NCI-H1436 (cell line): ENCODE measurements around the gene LASP1.
A peak's percentile ranks its signal among the peaks of the same experiment; 100 is the strongest.
"Not testable (repeated sequence)": the region's sequence is repeated elsewhere in the genome, so short reads cannot be mapped to it uniquely, and the experiment has no call there.

Experiments
- DNase-seq: peaks from one replicate; lab custom pipeline; 2025; lab: John Stamatoyannopoulos, UW

Gene LASP1

DNA sequence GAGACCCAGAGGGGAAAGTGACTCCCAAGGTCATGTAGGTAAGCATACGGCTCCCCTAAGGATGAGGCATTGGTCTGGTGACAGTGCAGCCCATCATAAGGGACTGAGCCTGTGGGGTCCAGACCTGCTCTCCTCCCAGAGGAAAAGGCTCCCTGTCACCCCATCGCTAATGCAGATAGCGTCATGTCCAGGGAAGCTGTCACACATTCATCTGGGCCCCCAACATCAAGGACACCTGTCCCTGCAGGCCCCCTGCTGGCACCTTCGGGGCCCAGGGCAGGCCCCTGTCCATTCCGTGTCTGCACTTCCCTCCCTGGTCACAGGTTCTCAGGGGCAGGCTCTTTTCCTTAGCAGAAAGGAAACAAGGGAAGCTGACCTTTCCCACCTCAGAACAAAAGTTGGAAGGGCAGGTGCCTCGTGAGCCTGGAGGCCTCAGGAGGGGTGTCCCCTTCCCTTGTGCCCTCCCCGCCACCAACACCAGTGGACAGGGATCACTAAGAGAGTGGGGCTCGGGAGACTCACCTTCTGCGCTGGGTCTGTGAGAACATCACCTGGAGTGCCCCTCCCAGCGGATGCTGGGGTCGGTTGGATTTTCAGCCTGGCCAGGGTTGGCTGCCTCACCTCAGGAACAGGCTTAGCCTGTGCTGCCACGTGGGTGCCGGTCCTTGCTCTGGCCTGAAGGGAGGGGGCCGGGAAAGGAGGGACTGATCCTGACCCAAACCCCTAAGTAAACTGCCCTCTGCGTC lies 38.2 kb downstream of the LASP1 start:
- no peak for DNase-seq

GRCh38 chr17:38908676-38909181 lies 38.9 kb downstream of the LASP1 start:
- DNase-seq = no peak

GRCh38 chr17:38910325-38910724 lies 40.5 kb downstream of the LASP1 start:
- no peak for DNase-seq

DNA sequence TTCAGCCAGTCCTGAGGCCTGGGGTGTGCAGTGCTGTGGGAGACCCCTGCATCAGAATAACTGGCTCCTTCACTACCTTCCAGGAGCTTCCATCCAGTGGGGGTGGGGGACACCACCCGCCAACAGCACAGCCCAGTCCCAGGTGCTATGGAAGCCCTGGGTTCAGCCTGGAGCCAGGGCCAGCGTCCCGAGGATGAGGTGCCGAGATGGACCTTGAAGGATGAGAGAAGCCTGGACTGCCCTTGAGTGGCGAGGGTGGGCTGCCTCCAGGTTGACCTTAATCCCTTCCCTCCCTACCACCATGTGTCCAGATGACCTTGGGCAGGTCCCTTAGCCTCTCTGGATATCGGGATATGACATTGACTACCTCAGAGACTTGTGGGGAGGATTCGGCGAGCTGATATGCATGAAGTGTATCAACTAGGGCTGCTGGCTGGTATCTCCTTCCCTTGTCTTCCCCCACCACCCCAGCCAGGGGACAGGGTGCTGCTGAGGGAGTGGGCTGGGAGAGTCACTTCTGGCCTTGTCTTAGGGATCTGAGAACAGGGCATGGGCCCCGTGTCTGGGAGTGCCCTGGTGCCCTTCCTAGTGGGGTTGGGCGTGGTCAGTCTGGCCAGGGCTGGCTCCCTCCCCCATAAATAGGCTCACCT lies 41.3 kb downstream of the LASP1 start:
- no peak for DNase-seq

- not testable (repeated sequence) for DNase-seq
These were observed 41.8 kb downstream of the LASP1 start for GRCh38 chr17:38911731-38912081.

- no peak for DNase-seq
These were observed 42.5 kb downstream of the LASP1 start for GRCh38 chr17:38912221-38912813.

DNA sequence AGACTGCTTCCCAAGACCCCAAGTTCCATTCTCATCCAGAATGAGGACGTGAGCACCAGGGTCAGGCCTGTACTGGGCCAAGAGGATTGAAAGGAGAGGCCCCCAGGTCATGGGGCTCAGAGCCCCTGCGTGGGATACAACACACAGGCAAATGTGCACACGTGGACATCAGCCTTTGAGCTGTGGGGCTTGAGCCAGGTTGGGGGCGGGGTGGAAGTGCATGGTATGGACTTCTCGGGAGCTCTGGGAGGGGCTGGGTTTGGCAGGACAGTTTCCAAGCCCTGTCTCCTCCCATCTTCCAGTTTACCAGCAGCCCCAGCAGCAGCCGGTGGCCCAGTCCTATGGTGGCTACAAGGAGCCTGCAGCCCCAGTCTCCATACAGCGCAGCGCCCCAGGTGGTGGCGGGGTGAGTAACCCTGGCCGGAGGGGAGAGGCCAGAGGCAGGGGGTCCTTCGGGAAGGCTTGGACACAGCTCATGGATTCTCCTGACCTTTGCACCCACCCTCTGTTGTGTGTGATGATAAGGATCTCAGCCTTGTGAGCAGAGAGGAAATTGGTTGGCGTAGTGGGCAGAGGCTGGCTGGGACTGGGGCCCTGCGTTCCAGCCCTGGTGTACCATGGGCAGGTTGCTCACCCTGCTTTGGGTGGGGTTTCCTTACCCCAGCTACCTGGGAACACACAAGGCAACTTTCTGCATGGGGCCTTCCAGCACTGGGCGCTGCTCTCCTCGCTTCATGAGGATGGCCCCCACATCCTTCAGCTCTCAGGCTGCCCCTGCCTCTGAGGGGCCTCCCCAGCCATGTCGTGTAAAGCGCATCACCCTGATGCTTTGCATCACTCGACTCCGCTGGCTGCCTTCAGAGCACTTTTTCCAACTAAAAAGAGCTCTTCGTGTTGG lies 45.1 kb downstream of the LASP1 start:
- no peak for DNase-seq

GRCh38 chr17:38915639-38915995 lies 45.8 kb downstream of the LASP1 start:
- no peak for DNase-seq

GRCh38 chr17:38916771-38917170 lies 46.9 kb downstream of the LASP1 start:
- no peak for DNase-seq

DNA sequence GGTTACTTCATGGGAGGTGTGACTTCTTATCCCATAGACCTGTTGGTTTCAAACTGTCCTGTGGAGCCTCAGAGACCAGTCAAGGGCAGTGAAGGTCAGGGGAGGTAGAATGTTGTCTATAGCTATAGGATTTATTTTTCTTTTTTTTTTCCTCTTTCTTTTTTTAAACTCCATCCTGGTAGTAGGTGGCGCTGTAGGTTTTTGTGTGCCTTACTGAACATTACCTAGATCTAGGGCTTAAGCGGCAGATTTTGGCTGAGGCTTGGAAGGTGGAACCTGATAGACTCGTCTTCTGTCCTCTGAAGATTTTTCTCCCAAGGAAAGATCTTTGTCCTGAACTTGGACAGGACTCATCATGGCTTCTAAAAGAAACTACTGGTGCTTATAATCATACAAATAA lies 47.4 kb downstream of the LASP1 start:
- DNase-seq = no peak

DNA sequence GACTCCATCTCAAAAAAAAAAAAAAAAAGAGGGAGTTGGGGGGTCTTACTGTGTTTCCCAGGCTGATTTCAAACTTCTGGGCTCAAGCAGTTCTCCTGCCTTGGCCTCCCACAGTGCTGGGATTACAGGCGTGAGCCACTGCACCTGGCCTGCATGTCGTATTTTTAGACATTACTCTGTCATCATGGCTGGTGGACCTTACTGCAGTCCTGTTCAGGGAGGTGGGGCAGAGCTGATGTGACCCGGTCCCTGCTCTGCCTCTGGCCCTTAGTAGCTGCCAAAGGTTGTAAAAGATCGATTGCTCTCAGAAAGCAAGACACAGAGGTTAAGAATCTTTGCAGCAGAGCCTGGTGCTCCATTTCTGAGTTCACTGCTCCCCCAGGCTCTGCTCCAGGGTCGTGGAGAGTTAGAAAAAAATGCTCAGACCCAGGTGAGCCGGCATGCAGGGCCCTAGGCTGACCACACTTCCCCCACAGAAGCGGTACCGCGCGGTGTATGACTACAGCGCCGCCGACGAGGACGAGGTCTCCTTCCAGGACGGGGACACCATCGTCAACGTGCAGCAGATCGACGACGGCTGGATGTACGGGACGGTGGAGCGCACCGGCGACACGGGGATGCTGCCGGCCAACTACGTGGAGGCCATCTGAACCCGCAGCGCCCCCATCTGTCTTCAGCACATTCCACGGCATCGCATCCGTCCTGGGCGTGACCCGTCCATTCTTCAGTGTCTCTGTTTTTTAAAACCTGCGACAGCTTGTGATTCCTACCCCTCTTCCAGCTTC lies 48.5 kb downstream of the LASP1 start:
- DNase-seq = no peak

GRCh38 chr17:38918916-38919315 lies 49.1 kb downstream of the LASP1 start:
- no peak for DNase-seq

DNA sequence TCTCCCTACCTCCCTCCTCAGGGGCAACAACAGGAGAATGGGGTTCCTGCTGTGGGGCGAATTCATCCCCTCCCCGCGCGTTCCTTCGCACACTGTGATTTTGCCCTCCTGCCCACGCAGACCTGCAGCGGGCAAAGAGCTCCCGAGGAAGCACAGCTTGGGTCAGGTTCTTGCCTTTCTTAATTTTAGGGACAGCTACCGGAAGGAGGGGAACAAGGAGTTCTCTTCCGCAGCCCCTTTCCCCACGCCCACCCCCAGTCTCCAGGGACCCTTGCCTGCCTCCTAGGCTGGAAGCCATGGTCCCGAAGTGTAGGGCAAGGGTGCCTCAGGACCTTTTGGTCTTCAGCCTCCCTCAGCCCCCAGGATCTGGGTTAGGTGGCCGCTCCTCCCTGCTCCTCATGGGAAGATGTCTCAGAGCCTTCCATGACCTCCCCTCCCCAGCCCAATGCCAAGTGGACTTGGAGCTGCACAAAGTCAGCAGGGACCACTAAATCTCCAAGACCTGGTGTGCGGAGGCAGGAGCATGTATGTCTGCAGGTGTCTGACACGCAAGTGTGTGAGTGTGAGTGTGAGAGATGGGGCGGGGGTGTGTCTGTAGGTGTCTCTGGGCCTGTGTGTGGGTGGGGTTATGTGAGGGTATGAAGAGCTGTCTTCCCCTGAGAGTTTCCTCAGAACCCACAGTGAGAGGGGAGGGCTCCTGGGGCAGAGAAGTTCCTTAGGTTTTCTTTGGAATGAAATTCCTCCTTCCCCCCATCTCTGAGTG lies 49.6 kb downstream of the LASP1 start:
- no peak for DNase-seq

- DNase-seq = no peak
These were observed 50.8 kb downstream of the LASP1 start for GRCh38 chr17:38920374-38921291.

DNA sequence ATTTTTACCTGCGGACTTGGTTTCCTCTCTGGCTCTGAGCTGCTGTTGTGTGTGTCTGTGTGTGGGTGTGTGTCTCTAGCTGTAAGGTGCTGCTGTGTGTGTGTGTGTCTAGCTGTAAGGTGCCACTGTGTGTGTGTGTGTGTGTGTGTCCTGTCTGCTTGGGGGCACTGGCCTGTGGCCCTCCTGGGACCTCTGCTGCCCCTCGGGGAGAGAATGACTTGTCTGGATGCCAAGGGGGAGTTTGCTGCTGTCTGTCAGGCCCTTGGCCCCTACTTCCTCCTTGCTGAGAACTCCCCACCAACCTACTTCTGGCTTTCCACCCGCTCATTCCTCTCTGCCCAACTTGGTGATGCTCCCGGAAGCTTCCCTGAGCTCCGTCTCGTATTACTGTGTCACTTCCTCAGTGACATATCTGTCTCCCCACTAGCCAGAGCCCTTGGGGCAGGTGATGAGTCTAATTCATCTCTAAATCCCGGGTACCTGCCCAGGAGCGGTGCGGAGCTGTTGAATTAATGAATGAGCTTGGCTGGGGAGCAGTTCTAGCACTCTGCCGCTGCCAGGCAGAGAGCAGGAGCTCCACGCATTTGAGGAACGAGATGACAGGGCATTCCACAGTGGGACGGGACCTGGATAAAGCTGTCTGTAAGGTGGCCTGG lies 52.0 kb downstream of the LASP1 start:
- DNase-seq = no peak

GRCh38 chr17:38922538-38923297 lies 52.9 kb downstream of the LASP1 start:
- peak; percentile 5 for DNase-seq

GRCh38 chr17:38925263-38925995 lies 55.6 kb downstream of the LASP1 start, which contains the start of gene LASP1NB:
Gene LASP1NB (plus strand): TSS chr17:38925614.
- DNase-seq = no peak
